Fibroblast of the aortic adventitia (primary cell): ENCODE results near the gene RNASE7. TPM values are rescaled to one million over a fixed set of nuclear protein-coding genes. Genes with fewer than 3 reads are reported as not detected.

Experiments
- DNase-seq: peaks from one replicate; pipeline ENCODE4 v3.0.0-alpha.2; 2010; ENCODE audit warnings: low read depth
- H3K4me3 ChIP-seq: 2 replicates; pipeline ENCODE4 v1.5.1; 2011; ENCODE audit warnings: low read depth, mild to moderate bottlenecking, control low read depth, low read length, moderate library complexity
- CTCF ChIP-seq: IDR thresholded peaks from 2 replicates; pipeline ENCODE4 v1.5.1; 2011; ENCODE audit warnings: mild to moderate bottlenecking, low read length, control low read depth, inconsistent platforms; ENCODE audit not compliant: insufficient read depth
- total RNA-seq: library from RNA; depleted of rRNA; stranded (reverse); fragments of >200 nt; gene quantifications from 2 replicates; pipeline ENCODE4 v1.2.3, GENCODE V29; 2012; ENCODE audit warnings: low replicate concordance

The RNASE7 gene
- total RNA-seq, 1 donor, result not detected

GRCh38 chr14:21077672-21078071, 35.5 kb downstream of the RNASE7 start:
- no peak for TF ChIP-seq CTCF
- no peak for DNase-seq
- no peak overlapping the region for H3K4me3 ChIP-seq

- no peak for DNase-seq
- H3K4me3 ChIP-seq, result no peak overlapping the region
- no peak for TF ChIP-seq CTCF
Observed at GRCh38 chr14:21078287-21078686, 36.1 kb downstream of the RNASE7 start.

GRCh38 chr14:21078726-21079125, 36.6 kb downstream of the RNASE7 start:
- no peak for TF ChIP-seq CTCF
- no peak for DNase-seq
- no peak overlapping the region for H3K4me3 ChIP-seq

- TF ChIP-seq CTCF, result no peak
- no peak for DNase-seq
Observed at GRCh38 chr14:21081521-21082142, 39.5 kb downstream of the RNASE7 start.

GRCh38 chr14:21083565-21084325, 41.6 kb downstream of the RNASE7 start:
- no peak overlapping the region for H3K4me3 ChIP-seq
- DNase-seq, result no peak
- TF ChIP-seq CTCF, result no peak

More at GRCh38 chr14:21081521-21082142, 39.5 kb downstream of the RNASE7 start:
- H3K4me3 ChIP-seq, result no peak overlapping the region

- no peak for DNase-seq
- no peak overlapping the region for H3K4me3 ChIP-seq
- no peak for TF ChIP-seq CTCF
Observed at GRCh38 chr14:21084396-21084795, 42.2 kb downstream of the RNASE7 start.
